ENCODE data around the gene VWC2L.

VWC2L gene

GRCh38 chr2:214393796-214394195 lies 17.1 kb upstream of the VWC2L start:
- no peaks in the 10 kb centered on the region for H3K36me3 ChIP-seq (ENCODE audit: control insufficient read depth, insufficient read depth, low read length)
- H3K9ac ChIP-seq (ENCODE audit: low read depth, low read length) = no peak overlapping the region
- no peaks in the 10 kb centered on the region for H3K9me3 ChIP-seq (ENCODE audit: control insufficient read depth, insufficient read depth, low read length)
- no peaks in the 10 kb centered on the region for H3K27me3 ChIP-seq (ENCODE audit: control insufficient read depth, insufficient read depth, low read length)
- no peaks in the 10 kb centered on the region for H3K4me1 ChIP-seq (ENCODE audit: control insufficient read depth, insufficient read depth, low read length)
- no peak overlapping the region for H3K4me3 ChIP-seq (ENCODE audit: low read depth, low read length)

GRCh38 chr2:214395040-214395439 lies 15.8 kb upstream of the VWC2L start:
- H3K9me3 ChIP-seq (ENCODE audit: control insufficient read depth, insufficient read depth, low read length) = no peaks in the 10 kb centered on the region
- no peaks in the 10 kb centered on the region for H3K4me1 ChIP-seq (ENCODE audit: control insufficient read depth, insufficient read depth, low read length)
- no peaks in the 10 kb centered on the region for H3K36me3 ChIP-seq (ENCODE audit: control insufficient read depth, insufficient read depth, low read length)
- H3K4me3 ChIP-seq (ENCODE audit: low read depth, low read length) = no peak overlapping the region
- H3K9ac ChIP-seq (ENCODE audit: low read depth, low read length) = no peak overlapping the region
- H3K27me3 ChIP-seq (ENCODE audit: control insufficient read depth, insufficient read depth, low read length) = no peaks in the 10 kb centered on the region

- no peaks in the 10 kb centered on the region for H3K27me3 ChIP-seq (ENCODE audit: control insufficient read depth, insufficient read depth, low read length)
- H3K4me1 ChIP-seq (ENCODE audit: control insufficient read depth, insufficient read depth, low read length) = no peaks in the 10 kb centered on the region
- no peaks in the 10 kb centered on the region for H3K36me3 ChIP-seq (ENCODE audit: control insufficient read depth, insufficient read depth, low read length)
- H3K4me3 ChIP-seq (ENCODE audit: low read depth, low read length) = no peak overlapping the region
- no peak overlapping the region for H3K9ac ChIP-seq (ENCODE audit: low read depth, low read length)
- H3K9me3 ChIP-seq (ENCODE audit: control insufficient read depth, insufficient read depth, low read length) = no peaks in the 10 kb centered on the region
Measured at GRCh38 chr2:214401580-214401979, 9.3 kb upstream of the VWC2L start.

GRCh38 chr2:214410128-214410775 lies 602 bp upstream of the VWC2L start:
- peaks cover 3% of the 10 kb centered on the region for H3K4me1 ChIP-seq (ENCODE audit: control insufficient read depth, insufficient read depth, low read length)
- no peaks in the 10 kb centered on the region for H3K9me3 ChIP-seq (ENCODE audit: control insufficient read depth, insufficient read depth, low read length)
- H3K36me3 ChIP-seq (ENCODE audit: control insufficient read depth, insufficient read depth, low read length) = no peaks in the 10 kb centered on the region
- H3K27me3 ChIP-seq (ENCODE audit: control insufficient read depth, insufficient read depth, low read length) = no peaks in the 10 kb centered on the region
- no peak overlapping the region for H3K9ac ChIP-seq (ENCODE audit: low read depth, low read length)
- peak overlapping the region; percentile 5 for H3K4me3 ChIP-seq (ENCODE audit: low read depth, low read length)

GRCh38 chr2:214412679-214413078 lies 1.8 kb downstream of the VWC2L start:
- Histone ChIP-seq H3K9ac (ENCODE audit: low read depth, low read length) (no peak overlapping the region), H3K4me3 (ENCODE audit: low read depth, low read length) (no peak overlapping the region), H3K27me3 (ENCODE audit: control insufficient read depth, insufficient read depth, low read length) (no peaks in the 10 kb centered on the region), H3K4me1 (ENCODE audit: control insufficient read depth, insufficient read depth, low read length) (peaks cover 3% of the 10 kb centered on the region), H3K36me3 (ENCODE audit: control insufficient read depth, insufficient read depth, low read length) (no peaks in the 10 kb centered on the region), H3K9me3 (ENCODE audit: control insufficient read depth, insufficient read depth, low read length) (no peaks in the 10 kb centered on the region)

- H3K9ac ChIP-seq (ENCODE audit: low read depth, low read length) = no peak overlapping the region
- H3K4me1 ChIP-seq (ENCODE audit: control insufficient read depth, insufficient read depth, low read length) = no peaks in the 10 kb centered on the region
- no peak overlapping the region for H3K4me3 ChIP-seq (ENCODE audit: low read depth, low read length)
- no peaks in the 10 kb centered on the region for H3K36me3 ChIP-seq (ENCODE audit: control insufficient read depth, insufficient read depth, low read length)
- no peaks in the 10 kb centered on the region for H3K9me3 ChIP-seq (ENCODE audit: control insufficient read depth, insufficient read depth, low read length)
- no peaks in the 10 kb centered on the region for H3K27me3 ChIP-seq (ENCODE audit: control insufficient read depth, insufficient read depth, low read length)
Measured at GRCh38 chr2:214436470-214436869, 25.6 kb downstream of the VWC2L start.

GRCh38 chr2:214450118-214450894 lies 39.5 kb downstream of the VWC2L start:
- no peaks in the 10 kb centered on the region for H3K27me3 ChIP-seq (ENCODE audit: control insufficient read depth, insufficient read depth, low read length)
- H3K4me3 ChIP-seq (ENCODE audit: low read depth, low read length) = no peak overlapping the region
- H3K4me1 ChIP-seq (ENCODE audit: control insufficient read depth, insufficient read depth, low read length) = peaks cover 4% of the 10 kb centered on the region
- H3K9ac ChIP-seq (ENCODE audit: low read depth, low read length) = no peak overlapping the region
- H3K9me3 ChIP-seq (ENCODE audit: control insufficient read depth, insufficient read depth, low read length) = no peaks in the 10 kb centered on the region
- no peaks in the 10 kb centered on the region for H3K36me3 ChIP-seq (ENCODE audit: control insufficient read depth, insufficient read depth, low read length)

- H3K4me3 ChIP-seq (ENCODE audit: low read depth, low read length) = no peak overlapping the region
- peaks cover 4% of the 10 kb centered on the region for H3K4me1 ChIP-seq (ENCODE audit: control insufficient read depth, insufficient read depth, low read length)
- H3K9me3 ChIP-seq (ENCODE audit: control insufficient read depth, insufficient read depth, low read length) = no peaks in the 10 kb centered on the region
- H3K9ac ChIP-seq (ENCODE audit: low read depth, low read length) = no peak overlapping the region
- no peaks in the 10 kb centered on the region for H3K36me3 ChIP-seq (ENCODE audit: control insufficient read depth, insufficient read depth, low read length)
- no peaks in the 10 kb centered on the region for H3K27me3 ChIP-seq (ENCODE audit: control insufficient read depth, insufficient read depth, low read length)
Measured at GRCh38 chr2:214451516-214452275, 40.8 kb downstream of the VWC2L start.

GRCh38 chr2:214465363-214466146 lies 54.7 kb downstream of the VWC2L start:
- H3K27me3 ChIP-seq (ENCODE audit: control insufficient read depth, insufficient read depth, low read length) = no peaks in the 10 kb centered on the region
- no peaks in the 10 kb centered on the region for H3K4me1 ChIP-seq (ENCODE audit: control insufficient read depth, insufficient read depth, low read length)
- H3K9ac ChIP-seq (ENCODE audit: low read depth, low read length) = no peak overlapping the region
- H3K36me3 ChIP-seq (ENCODE audit: control insufficient read depth, insufficient read depth, low read length) = no peaks in the 10 kb centered on the region
- no peak overlapping the region for H3K4me3 ChIP-seq (ENCODE audit: low read depth, low read length)
- no peaks in the 10 kb centered on the region for H3K9me3 ChIP-seq (ENCODE audit: control insufficient read depth, insufficient read depth, low read length)

GRCh38 chr2:214469728-214470127 lies 58.9 kb downstream of the VWC2L start:
- Histone ChIP-seq H3K4me3 (ENCODE audit: low read depth, low read length) (no peak overlapping the region), H3K27me3 (ENCODE audit: control insufficient read depth, insufficient read depth, low read length) (no peaks in the 10 kb centered on the region), H3K36me3 (ENCODE audit: control insufficient read depth, insufficient read depth, low read length) (no peaks in the 10 kb centered on the region), H3K9ac (ENCODE audit: low read depth, low read length) (no peak overlapping the region), H3K9me3 (ENCODE audit: control insufficient read depth, insufficient read depth, low read length) (no peaks in the 10 kb centered on the region), H3K4me1 (ENCODE audit: control insufficient read depth, insufficient read depth, low read length) (no peaks in the 10 kb centered on the region)

- Histone ChIP-seq H3K27me3 (ENCODE audit: control insufficient read depth, insufficient read depth, low read length) (no peaks in the 10 kb centered on the region), H3K4me3 (ENCODE audit: low read depth, low read length) (no peak overlapping the region), H3K4me1 (ENCODE audit: control insufficient read depth, insufficient read depth, low read length) (no peaks in the 10 kb centered on the region), H3K9ac (ENCODE audit: low read depth, low read length) (no peak overlapping the region), H3K9me3 (ENCODE audit: control insufficient read depth, insufficient read depth, low read length) (no peaks in the 10 kb centered on the region), H3K36me3 (ENCODE audit: control insufficient read depth, insufficient read depth, low read length) (no peaks in the 10 kb centered on the region)
Measured at GRCh38 chr2:214471382-214471781, 60.5 kb downstream of the VWC2L start.

Measured in iPS-15b (cell line).